ENCODE data around the gene ARHGAP32. TPM values are rescaled to one million over a fixed set of nuclear protein-coding genes. Genes with fewer than 3 reads are reported as not detected.

Gene ARHGAP32
- total and polyA plus RNA-seq, 2 experiments from 2014 or later: 9.9 to 17.3 TPM

GRCh38 chr11:128942272-128942612, 249.9 kb downstream of the ARHGAP32 start:
- H4K20me1 ChIP-seq (ENCODE audit: insufficient read depth, poor library complexity, severe bottlenecking): no peaks in the 10 kb centered on the region
- H3K9me3 ChIP-seq (ENCODE audit: low read depth): no peaks in the 10 kb centered on the region
- H3K9me2 ChIP-seq (replicated peaks; ENCODE audit: insufficient read depth): no peaks in the 10 kb centered on the region
- no peaks in the 10 kb centered on the region for H3K27me3 ChIP-seq
- H3K36me3 ChIP-seq (replicated peaks; ENCODE audit: insufficient read depth, low read depth): no peaks in the 10 kb centered on the region
- no peaks in the 10 kb centered on the region for H3K4me1 ChIP-seq (ENCODE audit: insufficient read depth)
- WGBS (ENCODE audit: low lambda C conversion rate, missing lambda C conversion rate): 98% methylated on average over 13 of the region's 13 CpGs
- TF ChIP-seq CTCF (IDR thresholded peaks at IDR 0.05; ENCODE audit: poor library complexity) (no peak), EZH2 (IDR thresholded peaks at IDR 0.05; ENCODE audit: borderline replicate concordance) (no peak), EZH2phosphoT487 (IDR thresholded peaks at IDR 0.05; ENCODE audit: low read depth, severe bottlenecking, unreplicated experiment) (no peak)
- no peak overlapping the region for H3K4me3 ChIP-seq
- H3K79me2 ChIP-seq: no peaks in the 10 kb centered on the region
- no peak for DNase-seq (ENCODE audit: low spot score)
- H3K27ac ChIP-seq: no peak overlapping the region
- no peak overlapping the region for H2AFZ ChIP-seq
- no peak overlapping the region for H3K4me2 ChIP-seq

- 90% methylated on average over 14 of the region's 14 CpGs for WGBS (ENCODE audit: low lambda C conversion rate, missing lambda C conversion rate)
- H3K4me2 ChIP-seq: no peak overlapping the region
Measured at GRCh38 chr11:128941573-128942271, 250.4 kb downstream of the ARHGAP32 start.

GRCh38 chr11:128941110-128941509, 251.0 kb downstream of the ARHGAP32 start:
- Histone ChIP-seq H3K9me3 (ENCODE audit: low read depth) (no peaks in the 10 kb centered on the region), H3K36me3 (replicated peaks; ENCODE audit: insufficient read depth, low read depth) (no peaks in the 10 kb centered on the region), H3K27ac (no peak overlapping the region), H4K20me1 (ENCODE audit: insufficient read depth, poor library complexity, severe bottlenecking) (no peaks in the 10 kb centered on the region), H3K79me2 (no peaks in the 10 kb centered on the region), H3K9me2 (replicated peaks; ENCODE audit: insufficient read depth) (no peaks in the 10 kb centered on the region), H3K4me2 (no peak overlapping the region), H3K4me1 (ENCODE audit: insufficient read depth) (no peaks in the 10 kb centered on the region), H3K27me3 (no peaks in the 10 kb centered on the region), H2AFZ (no peak overlapping the region), H3K4me3 (no peak overlapping the region)
- DNase-seq (ENCODE audit: low spot score): no peak
- 94% methylated on average over 8 of the region's 8 CpGs for WGBS (ENCODE audit: low lambda C conversion rate, missing lambda C conversion rate)
- TF ChIP-seq EZH2phosphoT487 (IDR thresholded peaks at IDR 0.05; ENCODE audit: low read depth, severe bottlenecking, unreplicated experiment): no peak
- TF ChIP-seq EZH2 (IDR thresholded peaks at IDR 0.05; ENCODE audit: borderline replicate concordance): no peak
- TF ChIP-seq CTCF (IDR thresholded peaks at IDR 0.05; ENCODE audit: poor library complexity): no peak

More at GRCh38 chr11:128941573-128942271, 250.4 kb downstream of the ARHGAP32 start:
- Histone ChIP-seq H4K20me1 (ENCODE audit: insufficient read depth, poor library complexity, severe bottlenecking) (no peaks in the 10 kb centered on the region), H3K4me1 (ENCODE audit: insufficient read depth) (no peaks in the 10 kb centered on the region), H3K79me2 (no peaks in the 10 kb centered on the region), H3K27ac (no peak overlapping the region), H3K36me3 (replicated peaks; ENCODE audit: insufficient read depth, low read depth) (no peaks in the 10 kb centered on the region), H3K4me3 (no peak overlapping the region), H2AFZ (no peak overlapping the region), H3K9me2 (replicated peaks; ENCODE audit: insufficient read depth) (no peaks in the 10 kb centered on the region), H3K27me3 (no peaks in the 10 kb centered on the region), H3K9me3 (ENCODE audit: low read depth) (no peaks in the 10 kb centered on the region)
- TF ChIP-seq EZH2phosphoT487 (IDR thresholded peaks at IDR 0.05; ENCODE audit: low read depth, severe bottlenecking, unreplicated experiment): no peak
- no peak for TF ChIP-seq EZH2 (IDR thresholded peaks at IDR 0.05; ENCODE audit: borderline replicate concordance)
- no peak for TF ChIP-seq CTCF (IDR thresholded peaks at IDR 0.05; ENCODE audit: poor library complexity)
- DNase-seq (ENCODE audit: low spot score): no peak

Data from hepatocyte (in vitro differentiated cells).